Suprapubic skin (tissue), 4 donors: ENCODE measurements around the gene VPS4A. TPM values are rescaled to one million over a fixed set of nuclear protein-coding genes. Genes with fewer than 3 reads are reported as not detected.
"Not testable (repeated sequence)": the region's sequence is repeated elsewhere in the genome, so short reads cannot be mapped to it uniquely, and the experiment has no call there.

Experiments
- DNase-seq, 2 donors: peaks; one replicate each; pipeline ENCODE4 v3.0.0-alpha.2; 2019; ENCODE audit warnings: low spot score in 2 of 2
- H3K27ac ChIP-seq: fragments of 200-600 bp; sonication (generic); one replicate; pipeline ENCODE4 v1.5.1; 2019
- H3K27me3 ChIP-seq: fragments of 200-600 bp; sonication (generic); one replicate; pipeline ENCODE4 v1.5.1; 2019
- H3K36me3 ChIP-seq: fragments of 200-600 bp; sonication (generic); one replicate; pipeline ENCODE4 v1.5.1; 2019
- H3K4me1 ChIP-seq: fragments of 200-600 bp; sonication (generic); one replicate; pipeline ENCODE4 v1.5.1; 2019
- H3K4me3 ChIP-seq: fragments of 200-600 bp; sonication (generic); one replicate; pipeline ENCODE4 v1.5.1; 2019; ENCODE audit warnings: mild to moderate bottlenecking
- H3K9me3 ChIP-seq: fragments of 200-600 bp; sonication (generic); one replicate; pipeline ENCODE4 v1.5.1; 2019
- CTCF ChIP-seq, 2 donors: fragments of 200-600 bp in 1 of 2; fragments of 450-650 bp in 1 of 2; sonication (generic) in 1 of 2; IDR thresholded peaks; one replicate each; pipeline ENCODE4 v1.5.1; 2016 to 2019; ENCODE audit warnings: antibody characterized with exemption in 2 of 2, mild to moderate bottlenecking in 1 of 2, moderate library complexity in 1 of 2
- EP300 ChIP-seq: sonication (generic); formaldehyde crosslinking; IDR thresholded peaks from one replicate; pipeline ENCODE4 v1.6.1; 2017; ENCODE audit warnings: antibody characterized with exemption
- POLR2A ChIP-seq, 2 donors: fragments of 450-650 bp; IDR thresholded peaks; one replicate each; pipeline ENCODE4 v1.6.1; 2017; ENCODE audit warnings: antibody characterized with exemption in 2 of 2, mild to moderate bottlenecking in 2 of 2, moderate library complexity in 2 of 2
- POLR2AphosphoS5 ChIP-seq, 3 donors: sonication (generic); formaldehyde crosslinking; IDR thresholded peaks; one replicate each; pipeline ENCODE4 v1.6.1; 2017; ENCODE audit warnings: antibody characterized with exemption in 3 of 3
- WGBS: methylation state at CpG from one replicate; pipeline ENCODE4 v1.1.5; 2018; 5-methylcytosine and 5-hydroxymethylcytosine counted together
- total RNA-seq, 4 donors: library from RNA; depleted of rRNA; stranded (reverse); fragments of >200 nt; gene quantifications; one replicate each; pipeline ENCODE4 v1.1.0, GENCODE V29; 2016

The VPS4A gene
- total RNA-seq, 4 donors from 2014 or later, result 32.5 to 46.6 (median 37.6) TPM

- Histone ChIP-seq H3K27ac (no peak overlapping the region), H3K4me1 (no peaks in the 10 kb centered on the region), H3K36me3 (peaks cover 21% of the 10 kb centered on the region), H3K9me3 (no peaks in the 10 kb centered on the region), H3K4me3 (no peak overlapping the region), H3K27me3 (no peaks in the 10 kb centered on the region)
- 86% methylated on average over 6 of the region's 6 CpGs for WGBS
- DNase-seq, result no peak
- TF ChIP-seq CTCF (IDR thresholded peaks at IDR 0.05), result no peak
- TF ChIP-seq EP300, result no peak
- TF ChIP-seq POLR2AphosphoS5 (IDR thresholded peaks at IDR 0.05), result no peak
- no peak for TF ChIP-seq POLR2A (IDR thresholded peaks at IDR 0.05)
Measured at GRCh38 chr16:69348222-69348621, 37.1 kb downstream of the VPS4A start.

DNA sequence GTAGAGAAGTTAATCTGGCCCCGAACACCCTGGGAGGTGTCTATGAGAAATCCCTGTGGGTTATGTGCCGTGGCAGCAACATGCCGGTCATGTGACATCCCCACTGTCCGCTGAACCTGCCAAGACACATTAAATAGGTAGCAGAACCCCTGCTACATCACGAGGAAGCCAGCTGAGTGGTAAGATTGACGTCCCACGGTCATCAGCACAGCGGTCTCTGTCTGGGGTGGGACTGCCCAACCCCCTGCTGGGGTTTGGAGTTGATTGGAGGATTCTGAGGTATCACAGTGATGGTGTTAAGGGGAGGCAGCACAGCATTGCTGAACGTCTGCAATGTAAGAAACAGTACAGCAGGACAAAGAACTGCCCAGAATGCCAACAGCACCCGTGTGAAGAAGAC is 38.4 kb downstream of the VPS4A start:
- no peak overlapping the region for H3K27ac ChIP-seq
- no peak overlapping the region for H3K4me3 ChIP-seq
- H3K4me1 ChIP-seq, result no peaks in the 10 kb centered on the region
- 85% methylated on average over 9 of the region's 10 CpGs for WGBS
- no peaks in the 10 kb centered on the region for H3K9me3 ChIP-seq
- peaks cover 24% of the 10 kb centered on the region for H3K36me3 ChIP-seq
- DNase-seq, result peak in 1 of 2 donors; percentile 28
- TF ChIP-seq POLR2A (IDR thresholded peaks at IDR 0.05), result no peak
- TF ChIP-seq POLR2AphosphoS5 (IDR thresholded peaks at IDR 0.05), result no peak
- TF ChIP-seq CTCF (IDR thresholded peaks at IDR 0.05), result no peak
- TF ChIP-seq EP300, result no peak
- no peaks in the 10 kb centered on the region for H3K27me3 ChIP-seq

- H3K4me3 ChIP-seq, result no peak overlapping the region
- H3K4me1 ChIP-seq, result no peaks in the 10 kb centered on the region
- H3K36me3 ChIP-seq, result peaks cover 32% of the 10 kb centered on the region
- H3K27me3 ChIP-seq, result no peaks in the 10 kb centered on the region
- H3K9me3 ChIP-seq, result no peaks in the 10 kb centered on the region
- DNase-seq, result no peak
- TF ChIP-seq POLR2A (IDR thresholded peaks at IDR 0.05) (no peak), EP300 (no peak), POLR2AphosphoS5 (IDR thresholded peaks at IDR 0.05) (no peak), CTCF (IDR thresholded peaks at IDR 0.05) (no peak)
- H3K27ac ChIP-seq, result no peak overlapping the region
- 83% methylated on average over 6 of the region's 6 CpGs for WGBS
Measured at GRCh38 chr16:69350536-69351133, 39.5 kb downstream of the VPS4A start.

DNA sequence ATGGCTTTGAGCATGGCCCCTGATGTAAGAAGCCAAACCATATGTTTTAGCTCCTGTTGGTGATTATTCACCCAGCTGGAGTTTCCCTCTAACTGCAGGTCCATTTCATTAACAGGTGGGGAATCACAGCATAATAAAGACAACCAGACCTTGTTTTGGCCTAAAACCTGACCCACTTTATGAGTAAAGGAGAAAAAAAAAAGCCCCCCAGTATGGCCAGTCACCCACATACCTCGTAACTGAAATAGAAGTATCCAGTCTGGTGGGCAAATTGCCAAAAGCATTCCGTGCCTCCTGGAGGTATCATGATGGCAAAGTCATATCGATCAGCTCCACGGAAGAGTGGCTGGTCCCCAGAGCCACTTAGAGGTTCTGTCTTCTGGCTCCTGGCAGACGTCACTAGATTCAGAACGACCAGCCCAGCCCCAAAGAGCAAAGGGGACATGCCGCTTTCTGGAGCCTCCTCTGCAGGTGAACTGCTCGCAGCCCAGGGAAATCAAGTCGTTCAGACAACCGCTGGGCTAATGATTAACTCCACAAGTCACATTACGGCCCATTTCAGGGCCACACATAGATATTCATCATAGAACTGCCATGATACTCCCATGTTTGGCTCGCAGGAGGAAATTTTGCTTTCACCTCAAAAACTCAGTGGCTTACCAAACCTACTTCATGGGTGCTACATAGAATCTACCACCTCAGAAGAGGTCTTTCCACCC is 40.3 kb downstream of the VPS4A start, which contains the start of gene TMED6:
TMED6 (minus strand) TSS at position 478 of the 719 bp plus-strand sequence; CDS start at position 445, 33 bp downstream.
- H3K4me1 ChIP-seq, result no peaks in the 10 kb centered on the region
- no peak within 1 kb of the TSS for H3K27ac ChIP-seq
- no peak within 1 kb of the TSS for H3K4me3 ChIP-seq
- TF ChIP-seq POLR2AphosphoS5 (IDR thresholded peaks at IDR 0.05) (no peak), POLR2A (IDR thresholded peaks at IDR 0.05) (no peak)
- H3K9me3 ChIP-seq, result no peaks in the 10 kb centered on the region
- H3K36me3 ChIP-seq, result peaks cover 41% of the 10 kb centered on the region
- no peak for DNase-seq
- 89% methylated on average over 8 of the region's 12 CpGs for WGBS
- no peaks in the 10 kb centered on the region for H3K27me3 ChIP-seq

GRCh38 chr16:69360070-69360469 is 48.9 kb downstream of the VPS4A start:
- not testable (repeated sequence) for DNase-seq, H3K9me3 ChIP-seq, H3K4me1 ChIP-seq, H3K27ac ChIP-seq, H3K27me3 ChIP-seq, H3K4me3 ChIP-seq
- WGBS, result 92% methylated on average over 9 of the region's 9 CpGs
- peaks cover 56% of the 10 kb centered on the region for H3K36me3 ChIP-seq

GRCh38 chr16:69363281-69363717 is 52.1 kb downstream of the VPS4A start:
- WGBS, result 92% methylated on average over 5 of the region's 5 CpGs
- DNase-seq, result no peak
- Histone ChIP-seq H3K36me3 (peaks cover 64% of the 10 kb centered on the region), H3K4me3 (no peak overlapping the region), H3K4me1 (no peaks in the 10 kb centered on the region), H3K9me3 (no peaks in the 10 kb centered on the region), H3K27me3 (no peaks in the 10 kb centered on the region), H3K27ac (no peak overlapping the region)
- no peak for TF ChIP-seq POLR2AphosphoS5 (IDR thresholded peaks at IDR 0.05)
- no peak for TF ChIP-seq CTCF (IDR thresholded peaks at IDR 0.05)
- TF ChIP-seq EP300, result no peak
- TF ChIP-seq POLR2A (IDR thresholded peaks at IDR 0.05), result no peak
